Measurements from ENCODE around the gene CARD10. TPM values are rescaled to one million over a fixed set of nuclear protein-coding genes. Genes with fewer than 3 reads are reported as not detected.

Gene CARD10
- polyA plus RNA-seq, 1 experiment = 5.8 TPM

DNA sequence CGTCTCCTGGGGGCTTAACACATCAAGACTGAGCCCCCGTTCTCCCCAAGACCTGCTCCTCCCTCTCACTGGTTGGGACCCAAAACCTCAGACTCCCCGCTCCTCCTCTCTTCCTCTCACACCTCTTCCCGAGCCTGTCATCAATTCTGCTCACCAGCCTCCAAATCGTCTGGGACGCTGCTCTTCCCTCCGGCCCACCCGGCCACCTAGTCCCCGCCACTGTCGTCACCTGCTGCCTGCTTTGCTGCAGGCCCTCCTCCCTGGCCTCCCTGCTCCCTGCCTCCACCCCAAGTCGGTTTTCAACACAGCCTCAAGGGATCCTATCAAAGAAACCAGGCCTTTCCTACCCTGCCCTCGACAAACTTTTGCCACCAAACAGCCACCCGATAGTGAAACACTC, 36.2 kb downstream of the CARD10 start:
- POLR2A ChIA-PET = interaction anchor here (0.5 kb wide), 1 partner anchor 12 kb away, joined by 3 read pairs; no protein-coding TSS in a partner anchor
- Histone ChIP-seq H3K27me3 (ENCODE audit: control insufficient read depth, insufficient read depth, low read length) (peaks cover 18% of the 10 kb centered on the region), H3K9me3 (ENCODE audit: control insufficient read depth, insufficient read depth, low read length) (no peaks in the 10 kb centered on the region; the same call in 1 of the 2 replicates), H3K4me3 (ENCODE audit: low read depth, low read length) (no peak overlapping the region), H3K27ac (ENCODE audit: low read depth, low read length) (no peak overlapping the region)
- no peak for DNase-seq (ENCODE audit: low read depth, low spot score)
- TF ChIP-seq, protein P1, sequence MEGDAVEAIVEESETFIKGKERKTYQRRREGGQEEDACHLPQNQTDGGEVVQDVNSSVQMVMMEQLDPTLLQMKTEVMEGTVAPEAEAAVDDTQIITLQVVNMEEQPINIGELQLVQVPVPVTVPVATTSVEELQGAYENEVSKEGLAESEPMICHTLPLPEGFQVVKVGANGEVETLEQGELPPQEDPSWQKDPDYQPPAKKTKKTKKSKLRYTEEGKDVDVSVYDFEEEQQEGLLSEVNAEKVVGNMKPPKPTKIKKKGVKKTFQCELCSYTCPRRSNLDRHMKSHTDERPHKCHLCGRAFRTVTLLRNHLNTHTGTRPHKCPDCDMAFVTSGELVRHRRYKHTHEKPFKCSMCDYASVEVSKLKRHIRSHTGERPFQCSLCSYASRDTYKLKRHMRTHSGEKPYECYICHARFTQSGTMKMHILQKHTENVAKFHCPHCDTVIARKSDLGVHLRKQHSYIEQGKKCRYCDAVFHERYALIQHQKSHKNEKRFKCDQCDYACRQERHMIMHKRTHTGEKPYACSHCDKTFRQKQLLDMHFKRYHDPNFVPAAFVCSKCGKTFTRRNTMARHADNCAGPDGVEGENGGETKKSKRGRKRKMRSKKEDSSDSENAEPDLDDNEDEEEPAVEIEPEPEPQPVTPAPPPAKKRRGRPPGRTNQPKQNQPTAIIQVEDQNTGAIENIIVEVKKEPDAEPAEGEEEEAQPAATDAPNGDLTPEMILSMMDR (IDR thresholded peaks at IDR 0.05; ENCODE audit: low read depth, low read length) = no peak
- CTCF ChIA-PET = interaction anchor here (0.9 kb wide), 1 partner anchor 18 kb away, joined by 3 read pairs; no protein-coding TSS in a partner anchor

DNA sequence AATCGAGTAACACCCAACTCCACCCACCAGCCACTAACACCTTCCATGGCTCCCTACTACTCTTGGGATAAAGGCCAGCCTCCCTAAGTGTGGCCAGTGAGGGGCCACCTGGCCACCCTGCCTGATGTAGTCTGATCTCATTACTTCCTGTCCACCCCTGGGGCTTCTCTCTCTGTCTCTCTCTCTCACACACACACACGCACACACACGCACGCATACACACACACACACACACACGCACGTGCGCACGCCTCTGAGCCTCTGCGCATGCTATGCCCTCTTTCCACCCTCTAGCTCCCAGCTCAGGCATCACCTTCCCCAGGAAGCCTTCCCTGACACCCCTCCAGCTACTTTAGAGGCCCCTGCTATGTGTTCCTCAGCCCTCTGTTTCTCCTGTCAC, 37.0 kb downstream of the CARD10 start:
- H3K27me3 ChIP-seq (ENCODE audit: control insufficient read depth, insufficient read depth, low read length) = peaks cover 19% of the 10 kb centered on the region
- H3K9me3 ChIP-seq (ENCODE audit: control insufficient read depth, insufficient read depth, low read length) = no peaks in the 10 kb centered on the region; the same call in 1 of the 2 replicates
- no peak for DNase-seq (ENCODE audit: low read depth, low spot score)
- ChIA-PET CTCF (interaction anchor here (1.7 kb wide), 1 partner anchor 10 kb away, joined by 6 read pairs; no protein-coding TSS in a partner anchor), POLR2A (no interaction called here)
- TF ChIP-seq, protein P1 (IDR thresholded peaks at IDR 0.05; ENCODE audit: low read depth, low read length) = no peak
- H3K4me3 ChIP-seq (ENCODE audit: low read depth, low read length) = no peak overlapping the region
- no peak overlapping the region for H3K27ac ChIP-seq (ENCODE audit: low read depth, low read length)

DNA sequence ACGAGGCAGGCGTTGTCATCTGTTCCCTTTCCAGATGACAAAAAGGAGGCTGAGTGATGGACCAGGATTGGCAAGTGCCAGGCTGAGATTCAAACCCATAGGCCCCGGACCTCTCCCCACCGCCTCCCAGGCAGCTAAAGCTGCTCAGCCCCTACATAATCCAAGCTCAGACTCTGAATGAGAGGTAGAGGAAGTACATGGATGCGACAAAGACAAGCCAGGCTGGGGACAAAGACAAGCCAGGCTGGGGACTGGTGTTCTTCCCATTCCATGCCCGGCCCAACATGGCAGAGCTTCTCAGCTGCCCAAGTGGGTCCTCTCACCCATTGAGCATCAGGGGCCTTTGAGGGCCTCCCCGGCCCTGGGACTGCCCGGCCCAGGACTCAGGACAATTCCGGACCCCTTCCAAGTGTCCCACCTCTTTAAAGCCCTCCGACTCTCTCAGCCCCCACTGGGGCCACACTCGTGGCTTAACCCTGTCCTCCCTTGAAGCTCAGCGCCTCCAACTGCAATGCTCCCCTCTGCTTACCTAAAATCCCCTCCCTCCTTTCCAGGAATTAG, 37.8 kb downstream of the CARD10 start:
- TF ChIP-seq, protein P1 (IDR thresholded peaks at IDR 0.05; ENCODE audit: low read depth, low read length) = no peak

DNA sequence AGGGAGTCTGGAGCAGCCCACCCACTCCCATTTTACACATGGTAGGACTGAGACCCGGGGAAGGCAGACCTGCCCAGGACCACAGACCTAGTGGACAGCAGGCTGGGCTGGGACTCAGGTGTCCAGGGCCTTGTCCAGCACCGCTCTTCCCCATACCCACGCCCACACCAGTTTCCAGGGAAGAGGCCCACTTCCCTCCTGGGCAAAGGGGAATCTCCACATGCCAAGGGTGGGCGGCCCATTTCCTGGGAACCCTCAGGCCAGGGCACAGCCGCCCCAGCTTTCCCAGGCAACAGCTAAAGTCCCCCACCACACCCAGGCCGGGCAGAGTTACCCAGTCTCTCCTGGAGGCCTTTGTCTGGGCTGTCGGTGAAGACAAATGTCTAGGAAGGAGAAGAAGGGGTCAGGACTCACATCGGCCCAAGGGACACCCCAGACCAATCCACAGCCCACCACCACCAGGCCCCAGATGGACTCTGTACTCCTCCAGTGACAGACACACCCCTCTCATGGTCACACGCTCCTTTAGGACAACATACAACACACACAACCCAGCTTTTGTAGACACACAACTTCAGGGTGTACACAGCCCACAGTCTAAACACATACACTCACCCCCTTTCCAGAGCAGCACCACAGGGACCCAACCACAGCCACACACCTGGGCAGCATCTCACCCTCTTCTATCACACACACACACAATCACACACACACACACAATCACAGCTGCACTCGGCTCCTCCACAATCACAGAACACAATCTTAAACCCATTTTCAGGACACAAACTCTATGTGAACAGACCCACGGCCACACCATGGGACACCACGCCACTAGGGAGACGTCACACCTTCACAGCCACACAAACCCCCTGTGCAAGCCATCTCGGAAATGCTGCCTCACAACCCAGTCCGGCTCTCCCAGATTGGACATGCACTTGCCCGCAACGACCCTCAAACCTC, 38.5 kb downstream of the CARD10 start:
- Histone ChIP-seq H3K27ac (ENCODE audit: low read depth, low read length) (no peak overlapping the region), H3K4me3 (ENCODE audit: low read depth, low read length) (no peak overlapping the region), H3K27me3 (ENCODE audit: control insufficient read depth, insufficient read depth, low read length) (peaks cover 20% of the 10 kb centered on the region), H3K9me3 (ENCODE audit: control insufficient read depth, insufficient read depth, low read length) (no peaks in the 10 kb centered on the region; the same call in 1 of the 2 replicates)
- TF ChIP-seq, protein P1 (IDR thresholded peaks at IDR 0.05; ENCODE audit: low read depth, low read length) = no peak
- ChIA-PET POLR2A (no interaction called here), CTCF (interaction anchor here (1.5 to 1.7 kb wide), 2 partner anchors 8 to 23 kb away, joined by 4 to 6 read pairs; no protein-coding TSS in a partner anchor)
- no peak for DNase-seq (ENCODE audit: low read depth, low spot score)

More for the DNA sequence above, 37.8 kb downstream of the CARD10 start:
- peaks cover 19% of the 10 kb centered on the region for H3K27me3 ChIP-seq (ENCODE audit: control insufficient read depth, insufficient read depth, low read length)
- ChIA-PET POLR2A (no interaction called here), CTCF (interaction anchor here (1.5 to 1.7 kb wide), 2 partner anchors 9 to 24 kb away, joined by 4 to 6 read pairs; no protein-coding TSS in a partner anchor)
- no peak overlapping the region for H3K4me3 ChIP-seq (ENCODE audit: low read depth, low read length)
- no peak for DNase-seq (ENCODE audit: low read depth, low spot score)
- H3K27ac ChIP-seq (ENCODE audit: low read depth, low read length) = no peak overlapping the region
- no peaks in the 10 kb centered on the region; the same call in 1 of the 2 replicates for H3K9me3 ChIP-seq (ENCODE audit: control insufficient read depth, insufficient read depth, low read length)

Measured in AG04450 (cell line).